A673 (cell line): ENCODE data around the gene TBCD.

Source experiments
- CTCF ChIP-seq: fragments of 300-800, 200-600 bp; sonication (generic); conservative IDR thresholded peaks from 2 replicates; pipeline ENCODE4 v1.5.1; 2017; ENCODE audit warnings: low read depth, mild to moderate bottlenecking, antibody characterized with exemption, low read length, moderate library complexity, mixed read lengths
- EZH2 ChIP-seq: fragments of 200-600 bp; sonication (generic); IDR thresholded peaks from 2 replicates; pipeline ENCODE4 v1.6.1; 2017; ENCODE audit warnings: borderline replicate concordance, low read depth, mild to moderate bottlenecking, mixed read lengths, antibody characterized with exemption, low read length; ENCODE audit not compliant: poor library complexity, severe bottlenecking

GRCh38 chr17:82889496-82890338 lies 137.9 kb downstream of the TBCD start:
- TF ChIP-seq CTCF (no peak), EZH2 (no peak)
